ENCODE data around the gene PCGF3. TPM values are rescaled to one million over a fixed set of nuclear protein-coding genes. Genes with fewer than 3 reads are reported as not detected.

The PCGF3 gene
- total RNA-seq, 1 experiment from 2014 or later = 66.3 TPM

- CTCF ChIA-PET = no interaction called here
- Histone ChIP-seq H3K9ac (ENCODE audit: low read length) (no peak overlapping the region), H3K79me2 (ENCODE audit: insufficient read depth, low read length) (peaks cover 81% of the 10 kb centered on the region), H3K4me3 (replicated peaks in 1 of 2; ENCODE audit: low read depth in 1 of 2, low read length in 2 of 2) (no peak overlapping the region), H3K9me3 (ENCODE audit: control insufficient read depth in 1 of 2, insufficient read depth in 1 of 2, low read depth in 1 of 2, low read length in 2 of 2) (no peaks in the 10 kb centered on the region), H3K9me2 (ENCODE audit: insufficient read depth) (no peaks in the 10 kb centered on the region), H3K4me1 (ENCODE audit: control insufficient read depth in 1 of 2, insufficient read depth in 2 of 2, low read length in 2 of 2) (no peaks in the 10 kb centered on the region), H3K36me3 (ENCODE audit: control insufficient read depth in 1 of 2, insufficient read depth in 2 of 2, low read length in 2 of 2) (peaks cover 28% of the 10 kb centered on the region in 2 experiments), H4K20me1 (ENCODE audit: insufficient read depth) (peaks cover 10% of the 10 kb centered on the region; the same call in 1 of the 2 replicates), H2AFZ (ENCODE audit: low read depth, low read length, poor library complexity, severe bottlenecking) (no peak overlapping the region), H3K27me3 (ENCODE audit: insufficient read depth, low read length) (no peaks in the 10 kb centered on the region), H3K4me2 (ENCODE audit: low read length) (no peak overlapping the region), H3K27ac (ENCODE audit: low read depth, low read length) (no peak overlapping the region; the same call in 1 of the 2 replicates)
- RAD21 ChIA-PET (ENCODE audit: low non-redundant PET in 1 of 2, low total read pairs in 2 of 2, uncharacterized antibody in 2 of 2, unreplicated experiment in 2 of 2) = no interaction called here
- no TSS peak for BruUV-seq (replicated peaks)
- ATAC-seq (no peak), DNase-seq (ENCODE audit: low read depth, low spot score) (no peak)
- POLR2A ChIA-PET = no interaction called here
- intact Hi-C loops (cut with micrococcal nuclease) = no loop called here
- TF ChIP-seq EZH2phosphoT487 (IDR thresholded peaks at IDR 0.05; ENCODE audit: borderline replicate concordance) = no peak
- no peak for TF ChIP-seq TCF7L2 (IDR thresholded peaks at IDR 0.05; ENCODE audit: borderline replicate concordance, extremely low read depth, insufficient read depth, insufficient read length)
- no peak for TF ChIP-seq YY1 (IDR thresholded peaks at IDR 0.05; ENCODE audit: extremely low read depth, insufficient replicate concordance, low read depth, low read length)
- no peak for TF ChIP-seq SRF (IDR thresholded peaks at IDR 0.05; ENCODE audit: low read depth)
- TF ChIP-seq RAD21 (IDR thresholded peaks at IDR 0.05; ENCODE audit: low read depth) = no peak
- no peak for TF ChIP-seq EGR1 (IDR thresholded peaks at IDR 0.05; ENCODE audit: low read depth)
- TF ChIP-seq EZH2 (IDR thresholded peaks at IDR 0.05) = no peak
- no peak for TF ChIP-seq POLR2A (IDR thresholded peaks at IDR 0.05; ENCODE audit: borderline replicate concordance, extremely low read depth, insufficient read depth, insufficient read length)
- no peak for TF ChIP-seq SP1 (IDR thresholded peaks at IDR 0.05; ENCODE audit: low read depth)
- no peak for TF ChIP-seq ELF1 (IDR thresholded peaks at IDR 0.05; ENCODE audit: borderline replicate concordance, low read depth)
- TF ChIP-seq SIN3A (IDR thresholded peaks at IDR 0.05; ENCODE audit: low read depth) = no peak
- TF ChIP-seq ZFX (IDR thresholded peaks at IDR 0.05) = no peak
- no peak for TF ChIP-seq FOSL1 (IDR thresholded peaks at IDR 0.05; ENCODE audit: low read depth)
- TF ChIP-seq POLR2AphosphoS5 (IDR thresholded peaks at IDR 0.05; ENCODE audit: low read depth, low read length) = no peak
- no peak for TF ChIP-seq ZNF274 (IDR thresholded peaks at IDR 0.05; ENCODE audit: low read depth, low read length)
- TF ChIP-seq REST (IDR thresholded peaks at IDR 0.05; ENCODE audit: low read depth) = no peak
- TF ChIP-seq CEBPB (IDR thresholded peaks at IDR 0.05; ENCODE audit: low read depth) = no peak
- no peak for TF ChIP-seq JUND (IDR thresholded peaks at IDR 0.05)
- TF ChIP-seq, protein P1, sequence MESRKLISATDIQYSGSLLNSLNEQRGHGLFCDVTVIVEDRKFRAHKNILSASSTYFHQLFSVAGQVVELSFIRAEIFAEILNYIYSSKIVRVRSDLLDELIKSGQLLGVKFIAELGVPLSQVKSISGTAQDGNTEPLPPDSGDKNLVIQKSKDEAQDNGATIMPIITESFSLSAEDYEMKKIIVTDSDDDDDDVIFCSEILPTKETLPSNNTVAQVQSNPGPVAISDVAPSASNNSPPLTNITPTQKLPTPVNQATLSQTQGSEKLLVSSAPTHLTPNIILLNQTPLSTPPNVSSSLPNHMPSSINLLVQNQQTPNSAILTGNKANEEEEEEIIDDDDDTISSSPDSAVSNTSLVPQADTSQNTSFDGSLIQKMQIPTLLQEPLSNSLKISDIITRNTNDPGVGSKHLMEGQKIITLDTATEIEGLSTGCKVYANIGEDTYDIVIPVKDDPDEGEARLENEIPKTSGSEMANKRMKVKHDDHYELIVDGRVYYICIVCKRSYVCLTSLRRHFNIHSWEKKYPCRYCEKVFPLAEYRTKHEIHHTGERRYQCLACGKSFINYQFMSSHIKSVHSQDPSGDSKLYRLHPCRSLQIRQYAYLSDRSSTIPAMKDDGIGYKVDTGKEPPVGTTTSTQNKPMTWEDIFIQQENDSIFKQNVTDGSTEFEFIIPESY (IDR thresholded peaks at IDR 0.05; ENCODE audit: extremely low read depth, insufficient replicate concordance, low read length) = no peak
Measured at GRCh38 chr4:772776-773175, 67.1 kb downstream of the PCGF3 start.
